H9 (cell line): ENCODE data around the gene BMP5. TPM values are rescaled to one million over a fixed set of nuclear protein-coding genes. Genes with fewer than 3 reads are reported as not detected.

Experiments
- DNase-seq: peaks from one replicate; pipeline ENCODE4 v3.0.0-alpha.2; 2017
- H2AFZ ChIP-seq: one replicate; pipeline ENCODE4 v1.6.1; 2013; ENCODE audit warnings: mild to moderate bottlenecking, low read length, control low read depth, moderate library complexity
- H2AK5ac ChIP-seq: 2 replicates; pipeline ENCODE4 v1.6.1; 2013; ENCODE audit warnings: low read length, control low read depth, mixed read lengths; ENCODE audit not compliant: insufficient read length
- H2BK120ac ChIP-seq: one replicate; pipeline ENCODE4 v1.6.1; 2013; ENCODE audit warnings: low read depth, mild to moderate bottlenecking, low read length, control low read depth, inconsistent platforms; ENCODE audit not compliant: poor library complexity, severe bottlenecking
- H2BK12ac ChIP-seq: 2 replicates; pipeline ENCODE4 v1.6.1; 2013; ENCODE audit warnings: low read length, control low read depth, mixed read lengths, low read depth; ENCODE audit not compliant: insufficient read length
- H2BK15ac ChIP-seq: 2 replicates; pipeline ENCODE4 v1.6.1; 2013; ENCODE audit warnings: low read depth, low read length, control low read depth
- H2BK20ac ChIP-seq: one replicate; pipeline ENCODE4 v1.6.1; 2013; ENCODE audit warnings: low read depth, mild to moderate bottlenecking, low read length, control low read depth, inconsistent platforms; ENCODE audit not compliant: poor library complexity, severe bottlenecking
- H2BK5ac ChIP-seq: 2 replicates; pipeline ENCODE4 v1.6.1; 2013; ENCODE audit warnings: low read length, control low read depth, mixed read lengths; ENCODE audit not compliant: insufficient read length
- H3K14ac ChIP-seq: 2 replicates; pipeline ENCODE4 v1.6.1; 2013; ENCODE audit warnings: low read length, control low read depth; ENCODE audit not compliant: insufficient read depth
- H3K18ac ChIP-seq: 2 replicates; pipeline ENCODE4 v1.6.1; 2013; ENCODE audit warnings: low read depth, mild to moderate bottlenecking, mixed read lengths, low read length, control low read depth; ENCODE audit not compliant: insufficient read length
- H3K23ac ChIP-seq: 2 replicates; pipeline ENCODE4 v1.6.1; 2013; ENCODE audit warnings: low read length, control low read depth, mixed read lengths, low read depth; ENCODE audit not compliant: insufficient read length
- H3K23me2 ChIP-seq: 2 replicates; pipeline ENCODE4 v1.6.1; 2013; ENCODE audit warnings: low read depth, mild to moderate bottlenecking, mixed read lengths, low read length, control low read depth; ENCODE audit not compliant: insufficient read length, poor library complexity, severe bottlenecking
- H3K27ac ChIP-seq: 2 replicates; pipeline ENCODE4 v1.5.1; 2013; ENCODE audit warnings: low read length, control low read depth, mixed read lengths, low read depth; ENCODE audit not compliant: insufficient read length
- H3K27me3 ChIP-seq: 2 replicates; pipeline ENCODE4 v1.6.1; 2013; ENCODE audit warnings: low read length, control low read depth, inconsistent platforms; ENCODE audit not compliant: insufficient read depth
- H3K4ac ChIP-seq: 2 replicates; pipeline ENCODE4 v1.6.1; 2013; ENCODE audit warnings: low read depth, mild to moderate bottlenecking, control low read depth, inconsistent platforms, low read length, moderate library complexity
- H3K4me1 ChIP-seq: 2 replicates; pipeline ENCODE4 v1.6.1; 2013; ENCODE audit warnings: low read length, control low read depth, inconsistent platforms; ENCODE audit not compliant: insufficient read depth
- H3K4me2 ChIP-seq: 2 replicates; pipeline ENCODE4 v1.6.1; 2013; ENCODE audit warnings: low read length, control low read depth, mixed read lengths; ENCODE audit not compliant: insufficient read length, insufficient read depth
- H3K56ac ChIP-seq: 2 replicates; pipeline ENCODE4 v1.6.1; 2013; ENCODE audit warnings: low read depth, mild to moderate bottlenecking, mixed read lengths, low read length, control low read depth; ENCODE audit not compliant: insufficient read length
- H3K79me1 ChIP-seq: 2 replicates; pipeline ENCODE4 v1.6.1; 2013; ENCODE audit warnings: low read depth, mild to moderate bottlenecking, moderate library complexity, low read length, control low read depth, inconsistent platforms; ENCODE audit not compliant: insufficient read depth, poor library complexity, severe bottlenecking
- H3K79me2 ChIP-seq: 2 replicates; pipeline ENCODE4 v1.6.1; 2013; ENCODE audit warnings: low read length, control low read depth, inconsistent platforms; ENCODE audit not compliant: insufficient read depth
- H3K9ac ChIP-seq: 2 replicates; pipeline ENCODE4 v1.6.1; 2013; ENCODE audit warnings: low read length, control low read depth, mixed read lengths; ENCODE audit not compliant: insufficient read length; ENCODE audit errors: extremely low read depth
- H3K9me3 ChIP-seq: one replicate; pipeline ENCODE4 v1.6.1; 2013; ENCODE audit warnings: low read depth, low read length, inconsistent platforms; ENCODE audit not compliant: control insufficient read depth
- H3T11ph ChIP-seq: one replicate; pipeline ENCODE4 v1.6.1; 2013; ENCODE audit warnings: mild to moderate bottlenecking, low read length, control low read depth, inconsistent platforms
- H4K20me1 ChIP-seq: one replicate; pipeline ENCODE4 v1.6.1; 2013; ENCODE audit not compliant: control insufficient read depth, insufficient read length, insufficient read depth
- H4K5ac ChIP-seq: 2 replicates; pipeline ENCODE4 v1.6.1; 2013; ENCODE audit warnings: low read depth, mild to moderate bottlenecking, mixed read lengths, low read length, control low read depth; ENCODE audit not compliant: insufficient read length
- H4K8ac ChIP-seq: replicated peaks from 2 replicates; pipeline ENCODE4 v1.6.1; 2013; ENCODE audit warnings: low read length, control low read depth, mixed read lengths, low read depth; ENCODE audit not compliant: insufficient read length
- H4K91ac ChIP-seq: 2 replicates; pipeline ENCODE4 v1.6.1; 2013; ENCODE audit warnings: low read depth, mild to moderate bottlenecking, moderate library complexity, mixed read lengths, low read length, control low read depth; ENCODE audit not compliant: insufficient read length
- H3K27ac Mint-ChIP-seq, 3 experiments: 2 replicates in 2 of 3; 3 replicates in 1 of 3; pipeline ENCODE4 v1.8.0; 2020 to 2021; ENCODE audit warnings: mixed read lengths in 3 of 3, mild to moderate bottlenecking in 1 of 3, moderate library complexity in 1 of 3
- H3K27me3 Mint-ChIP-seq: 2 replicates; pipeline ENCODE4 v1.8.0; 2021; ENCODE audit warnings: low read depth, mild to moderate bottlenecking, moderate library complexity, mixed read lengths
- H3K36me3 Mint-ChIP-seq, 3 experiments: 2 replicates in 2 of 3; 3 replicates in 1 of 3; pipeline ENCODE4 v1.8.0; 2020 to 2021; ENCODE audit warnings: low read depth in 3 of 3, mixed read lengths in 3 of 3; ENCODE audit not compliant: insufficient read depth in 1 of 3
- H3K4me1 Mint-ChIP-seq, 2 experiments: 2 replicates each; pipeline ENCODE4 v1.8.0; 2020; ENCODE audit warnings: mixed read lengths in 2 of 2
- H3K4me3 Mint-ChIP-seq, 2 experiments: 2 replicates in 1 of 2; 3 replicates in 1 of 2; pipeline ENCODE4 v1.8.0; 2020 to 2021; ENCODE audit warnings: mild to moderate bottlenecking in 2 of 2, mixed read lengths in 2 of 2, moderate library complexity in 1 of 2
- H3K9me3 Mint-ChIP-seq, 2 experiments: 2 replicates in 1 of 2; 3 replicates in 1 of 2; pipeline ENCODE4 v1.8.0; 2020; ENCODE audit warnings: mild to moderate bottlenecking in 2 of 2, mixed read lengths in 2 of 2, moderate library complexity in 1 of 2
- WGBS: extraction: QIAGEN DNeasy Blood & Tissue Kit; methylation state at CpG from one replicate; pipeline ENCODE4 v1.1.7; 2013; ENCODE audit warnings: missing lambda C conversion rate, low lambda C conversion rate, mixed read lengths; ENCODE audit not compliant: insufficient read length; ENCODE audit errors: extremely low coverage; 5-methylcytosine and 5-hydroxymethylcytosine counted together
- total RNA-seq: library from RNA; stranded (reverse); gene quantifications from 2 replicates; pipeline ENCODE4 v1.2.1, GENCODE V29; 2021
- TF ChIP-seq, protein P1 (sequence below): fragments of 200-600 bp; sonication (generic); conservative IDR thresholded peaks from 3 replicates; pipeline ENCODE4 v1.8.0; 2021; ENCODE audit warnings: antibody characterized with exemption, mild to moderate bottlenecking

The BMP5 gene
- total RNA-seq, 1 experiment from 2014 or later: not detected

DNA sequence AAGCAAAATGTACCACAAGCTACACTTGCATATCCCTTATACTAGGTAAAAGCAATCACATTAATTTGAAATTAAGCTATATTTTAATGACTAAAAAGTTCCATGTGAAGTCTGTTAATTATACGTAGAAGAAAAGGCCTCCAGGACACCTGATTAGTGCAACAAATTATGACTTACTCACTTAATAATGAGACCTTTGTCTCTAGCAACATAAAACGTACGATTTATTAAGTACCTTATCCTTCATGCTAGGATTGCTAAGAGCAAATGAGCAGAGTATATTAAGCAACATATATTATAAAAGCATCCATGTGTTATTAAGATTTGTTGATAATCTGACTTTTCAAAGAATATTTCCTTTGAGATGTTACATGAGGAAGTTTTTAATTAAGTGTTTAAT is 2.5 kb downstream of the BMP5 start:
- TF ChIP-seq, protein P1, sequence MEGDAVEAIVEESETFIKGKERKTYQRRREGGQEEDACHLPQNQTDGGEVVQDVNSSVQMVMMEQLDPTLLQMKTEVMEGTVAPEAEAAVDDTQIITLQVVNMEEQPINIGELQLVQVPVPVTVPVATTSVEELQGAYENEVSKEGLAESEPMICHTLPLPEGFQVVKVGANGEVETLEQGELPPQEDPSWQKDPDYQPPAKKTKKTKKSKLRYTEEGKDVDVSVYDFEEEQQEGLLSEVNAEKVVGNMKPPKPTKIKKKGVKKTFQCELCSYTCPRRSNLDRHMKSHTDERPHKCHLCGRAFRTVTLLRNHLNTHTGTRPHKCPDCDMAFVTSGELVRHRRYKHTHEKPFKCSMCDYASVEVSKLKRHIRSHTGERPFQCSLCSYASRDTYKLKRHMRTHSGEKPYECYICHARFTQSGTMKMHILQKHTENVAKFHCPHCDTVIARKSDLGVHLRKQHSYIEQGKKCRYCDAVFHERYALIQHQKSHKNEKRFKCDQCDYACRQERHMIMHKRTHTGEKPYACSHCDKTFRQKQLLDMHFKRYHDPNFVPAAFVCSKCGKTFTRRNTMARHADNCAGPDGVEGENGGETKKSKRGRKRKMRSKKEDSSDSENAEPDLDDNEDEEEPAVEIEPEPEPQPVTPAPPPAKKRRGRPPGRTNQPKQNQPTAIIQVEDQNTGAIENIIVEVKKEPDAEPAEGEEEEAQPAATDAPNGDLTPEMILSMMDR: no peak
- H4K20me1 ChIP-seq: no peaks in the 10 kb centered on the region
- no peak overlapping the region for H2BK12ac ChIP-seq
- Mint-ChIP-seq H3K36me3 (no peaks in the 10 kb centered on the region), H3K9me3 (no peaks in the 10 kb centered on the region), H3K4me3 (no peak overlapping the region), H3K4me1 (peaks cover 21 to 25% of the 10 kb centered on the region in 2 experiments), H3K27ac (no peak overlapping the region), H3K27me3 (no peaks in the 10 kb centered on the region)
- H3K4me2 ChIP-seq: no peak overlapping the region
- no peak overlapping the region for H2AK5ac ChIP-seq
- H3K14ac ChIP-seq: no peak overlapping the region
- no peak overlapping the region for H2BK20ac ChIP-seq
- no peak overlapping the region for H2BK120ac ChIP-seq
- no peak overlapping the region for H4K5ac ChIP-seq
- H2BK5ac ChIP-seq: no peak overlapping the region
- H3K9me3 ChIP-seq: no peaks in the 10 kb centered on the region
- H2AFZ ChIP-seq: no peak overlapping the region
- H4K8ac ChIP-seq: no peak overlapping the region
- H3K23ac ChIP-seq: no peak overlapping the region
- WGBS: no CpG with 5 or more reads among the region's 3 CpGs
- H3K4ac ChIP-seq: no peak overlapping the region
- no peak overlapping the region for H3K18ac ChIP-seq
- no peak overlapping the region for H2BK15ac ChIP-seq
- no peak overlapping the region for H3K27ac ChIP-seq
- H3K27me3 ChIP-seq: no peaks in the 10 kb centered on the region
- H3K23me2 ChIP-seq: no peaks in the 10 kb centered on the region
- H3K4me1 ChIP-seq: no peaks in the 10 kb centered on the region
- H3K9ac ChIP-seq: no peak overlapping the region
- DNase-seq: no peak
- H3K56ac ChIP-seq: no peak overlapping the region
- no peaks in the 10 kb centered on the region for H3K79me1 ChIP-seq
- no peak overlapping the region for H4K91ac ChIP-seq
- H3T11ph ChIP-seq: no peak overlapping the region
- H3K79me2 ChIP-seq: no peaks in the 10 kb centered on the region
